GM23338 (cell line): ENCODE data around the gene TMEM175.

Source experiments
- POLR2AphosphoS5 ChIP-seq: IDR thresholded peaks from 2 replicates; pipeline ENCODE4 v1.6.1; 2016; ENCODE audit warnings: antibody characterized with exemption, low read depth
- TF ChIP-seq, protein P1 (sequence below), 2 experiments: fragments of 200-600 bp in 1 of 2; sonication (generic) in 1 of 2; conservative IDR thresholded peaks; 2 replicates each; pipeline versions ENCODE4 v1.5.1 to v1.6.1; 2016 to 2017; ENCODE audit warnings: antibody characterized with exemption in 2 of 2, low read depth in 2 of 2, mild to moderate bottlenecking in 2 of 2, moderate library complexity in 1 of 2

DNA sequence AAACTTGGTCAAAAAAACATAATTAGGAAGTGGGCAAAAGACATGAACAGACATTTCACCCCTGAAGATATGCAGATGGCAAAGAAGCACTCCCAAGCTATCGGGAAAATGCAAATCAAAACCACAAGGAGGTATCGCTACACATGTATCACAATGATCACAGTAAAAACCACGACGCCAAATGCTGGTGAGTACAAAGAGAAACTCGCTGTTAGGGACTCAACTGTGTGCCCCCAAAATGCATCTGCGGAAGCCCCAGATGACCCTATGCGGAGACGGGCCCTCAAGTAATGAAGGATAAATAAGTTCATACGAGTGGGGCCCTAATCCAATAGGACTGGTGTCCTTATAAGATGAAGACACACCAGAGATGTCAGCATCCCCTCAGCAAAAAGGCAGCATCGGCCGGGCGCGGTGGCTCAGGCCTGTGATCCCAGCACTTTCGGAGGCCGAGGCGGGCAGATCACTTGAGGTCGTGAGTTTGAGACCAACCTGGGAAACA lies 10.4 kb upstream of the TMEM175 start:
- TF ChIP-seq, protein P1, sequence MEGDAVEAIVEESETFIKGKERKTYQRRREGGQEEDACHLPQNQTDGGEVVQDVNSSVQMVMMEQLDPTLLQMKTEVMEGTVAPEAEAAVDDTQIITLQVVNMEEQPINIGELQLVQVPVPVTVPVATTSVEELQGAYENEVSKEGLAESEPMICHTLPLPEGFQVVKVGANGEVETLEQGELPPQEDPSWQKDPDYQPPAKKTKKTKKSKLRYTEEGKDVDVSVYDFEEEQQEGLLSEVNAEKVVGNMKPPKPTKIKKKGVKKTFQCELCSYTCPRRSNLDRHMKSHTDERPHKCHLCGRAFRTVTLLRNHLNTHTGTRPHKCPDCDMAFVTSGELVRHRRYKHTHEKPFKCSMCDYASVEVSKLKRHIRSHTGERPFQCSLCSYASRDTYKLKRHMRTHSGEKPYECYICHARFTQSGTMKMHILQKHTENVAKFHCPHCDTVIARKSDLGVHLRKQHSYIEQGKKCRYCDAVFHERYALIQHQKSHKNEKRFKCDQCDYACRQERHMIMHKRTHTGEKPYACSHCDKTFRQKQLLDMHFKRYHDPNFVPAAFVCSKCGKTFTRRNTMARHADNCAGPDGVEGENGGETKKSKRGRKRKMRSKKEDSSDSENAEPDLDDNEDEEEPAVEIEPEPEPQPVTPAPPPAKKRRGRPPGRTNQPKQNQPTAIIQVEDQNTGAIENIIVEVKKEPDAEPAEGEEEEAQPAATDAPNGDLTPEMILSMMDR (conservative IDR thresholded peaks at IDR 0.05; ENCODE audit: low read depth in 2 of 2): no peak
- no peak for TF ChIP-seq POLR2AphosphoS5
